ENCODE measurements around the gene STRADA. TPM values are rescaled to one million over a fixed set of nuclear protein-coding genes. Genes with fewer than 3 reads are reported as not detected.

STRADA gene
- total and polyA plus RNA-seq, 2 of the 8 experiments (the other 6 are each of a cell fraction or from before 2014, with no cell fraction given) = 35.6 to 43.3 TPM

- no peak overlapping the region for H4K8ac ChIP-seq (ENCODE audit: extremely low read depth, insufficient read depth, low read length)
- H2BK5ac ChIP-seq (ENCODE audit: low read depth, low read length) = no peak overlapping the region
- H3K23ac ChIP-seq (ENCODE audit: insufficient read length) = no peak overlapping the region
- no peaks in the 10 kb centered on the region for H3K79me1 ChIP-seq (ENCODE audit: low read depth, low read length)
- H4K91ac ChIP-seq (replicated peaks; ENCODE audit: insufficient read length, low read length) = no peak overlapping the region
- H4K20me1 ChIP-seq (replicated peaks in 1 of 2; ENCODE audit: control insufficient read depth in 1 of 2, insufficient read depth in 2 of 2, low read length in 2 of 2) = no peaks in the 10 kb centered on the region
- no peak overlapping the region for H2BK12ac ChIP-seq (ENCODE audit: low read depth, low read length)
- H2AFZ ChIP-seq (ENCODE audit: low read length) = no peak overlapping the region
- no peaks in the 10 kb centered on the region for H3K23me2 ChIP-seq (ENCODE audit: low read depth, low read length)
- H3K79me2 ChIP-seq (ENCODE audit: control insufficient read depth in 1 of 2, insufficient read depth in 2 of 2, low read length in 2 of 2) = peaks cover 0 to 9% of the 10 kb centered on the region in 2 experiments; a peak in 2 of 4 replicates
- no peaks in the 10 kb centered on the region for H3K27me3 ChIP-seq (replicated peaks in 1 of 4; ENCODE audit: control insufficient read depth in 3 of 4, extremely low read depth in 1 of 4, insufficient read depth in 3 of 4, low read length in 3 of 4)
- no peak overlapping the region for H3K27ac ChIP-seq (ENCODE audit: low read depth, low read length)
- H3K4ac ChIP-seq (replicated peaks; ENCODE audit: insufficient read length, low read depth, low read length) = no peak overlapping the region
- FAIRE-seq (no peak), DNase-seq (ENCODE audit: low read depth in 1 of 2, low spot score in 2 of 2) (no peak)
- POLR2A ChIA-PET (ENCODE audit: partially characterized antibody) = interaction anchor here (1.2 to 1.9 kb wide), 2 partner anchors 37 to 38 kb away, joined by 3 to 9 read pairs; partner anchors contain the start of genes CCDC47 and DDX42
- CTCF ChIA-PET (ENCODE audit: partially characterized antibody) = interaction anchor here (1.0 to 1.9 kb wide), 4 partner anchors 25 to 123 kb away, joined by 3 to 6 read pairs (median 3); no protein-coding TSS in a partner anchor
- no peak overlapping the region for H2AK5ac ChIP-seq (ENCODE audit: low read depth, low read length)
- no peaks in the 10 kb centered on the region for H3K36me3 ChIP-seq (ENCODE audit: control insufficient read depth in 2 of 4, insufficient read depth in 4 of 4, low read length in 3 of 4)
- peaks cover 0 to 3% (median 0%) of the 10 kb centered on the region in 4 experiments; a peak in 2 of 7 replicates for H3K4me1 ChIP-seq (replicated peaks in 1 of 4; ENCODE audit: control insufficient read depth in 3 of 4, insufficient read depth in 4 of 4, low read length in 3 of 4)
- H3K56ac ChIP-seq (replicated peaks; ENCODE audit: insufficient read length, low read depth, low read length) = no peak overlapping the region
- no peak overlapping the region for H4K5ac ChIP-seq (ENCODE audit: insufficient read length, low read depth, low read length)
- H3K4me3 ChIP-seq (ENCODE audit: extremely low read depth in 1 of 4, insufficient read depth in 2 of 4, low read depth in 3 of 4, low read length in 4 of 4) = no peak overlapping the region
- no peak overlapping the region for H3K4me2 ChIP-seq (ENCODE audit: insufficient read depth in 1 of 2, low read depth in 2 of 2, low read length in 2 of 2)
- no peak overlapping the region for H2BK120ac ChIP-seq (replicated peaks; ENCODE audit: low read depth, low read length)
- H3K9me3 ChIP-seq (ENCODE audit: insufficient read depth in 2 of 2, low read depth in 1 of 2, low read length in 1 of 2) = no peaks in the 10 kb centered on the region
- H3K14ac ChIP-seq (ENCODE audit: insufficient read length) = no peak overlapping the region
- no peak overlapping the region for H3K18ac ChIP-seq (ENCODE audit: extremely low read depth, low read length)
- no peak overlapping the region for H2BK20ac ChIP-seq (ENCODE audit: low read length)
- H3K9ac ChIP-seq (replicated peaks in 1 of 4; ENCODE audit: extremely low read depth in 1 of 4, low read depth in 3 of 4, low read length in 3 of 4) = no peak overlapping the region
- H2BK15ac ChIP-seq (ENCODE audit: low read length) = no peak overlapping the region
- WGBS, 2 experiments (ENCODE audit: extremely low coverage in 1 of 2, insufficient coverage in 1 of 2, insufficient read length in 1 of 2, insufficient replicate concordance in 2 of 2, low coverage in 1 of 2, low lambda C conversion rate in 2 of 2, missing lambda C conversion rate in 1 of 2) = 91% methylated on average over 8 of the region's 8 CpGs; no CpG with 5 or more reads in 1 of the 2 experiments
- TF ChIP-seq BACH1 (IDR thresholded peaks at IDR 0.05; ENCODE audit: low read length) (no peak), SIX5 (IDR thresholded peaks at IDR 0.05; ENCODE audit: low read depth, low read length) (no peak), MAX (IDR thresholded peaks at IDR 0.05) (no peak), TEAD4 (IDR thresholded peaks at IDR 0.05; ENCODE audit: low read depth, low read length) (no peak), ATF2 (IDR thresholded peaks at IDR 0.05; ENCODE audit: low read length) (no peak), POLR2AphosphoS5 (IDR thresholded peaks at IDR 0.05; ENCODE audit: low read depth, low read length) (no peak), PHF8 (conservative IDR thresholded peaks at IDR 0.05; ENCODE audit: low read depth, low read length) (no peak), HDAC6 (IDR thresholded peaks at IDR 0.05; ENCODE audit: low read depth, low read length) (no peak), SAP30 (IDR thresholded peaks at IDR 0.05; ENCODE audit: insufficient read depth, insufficient replicate concordance, low read length) (no peak), SP4 (IDR thresholded peaks at IDR 0.05; ENCODE audit: low read length) (no peak), POU5F1 (IDR thresholded peaks at IDR 0.05; ENCODE audit: low read depth, low read length) (no peak), JUND (IDR thresholded peaks at IDR 0.05; ENCODE audit: low read length) (no peak), YY1 (IDR thresholded peaks at IDR 0.05; ENCODE audit: low read depth, low read length) (no peak), CREB1 (IDR thresholded peaks at IDR 0.05) (no peak)
These were observed 5.9 kb downstream of the STRADA start for GRCh38 chr17:63735691-63736090.

All from H1 (cell line).